GM12892 (cell line): ENCODE data around the gene PAQR3.

ENCODE experiments used
- POLR2A ChIP-seq: IDR thresholded peaks from 2 replicates; pipeline ENCODE4 v1.6.1; 2011; ENCODE audit warnings: low read depth, low read length, control low read depth
- TAF1 ChIP-seq: IDR thresholded peaks from 2 replicates; pipeline ENCODE4 v1.6.1; 2011; ENCODE audit warnings: low read depth, mild to moderate bottlenecking, control low read depth, low read length, borderline replicate concordance

- TF ChIP-seq POLR2A (no peak), TAF1 (no peak)
Measured at GRCh38 chr4:78944381-78944780, 5.1 kb upstream of the PAQR3 start.
